ENCODE results near the gene EMX1.
A peak's percentile ranks its signal among the peaks of the same experiment; 100 is the strongest.

The EMX1 gene

DNA sequence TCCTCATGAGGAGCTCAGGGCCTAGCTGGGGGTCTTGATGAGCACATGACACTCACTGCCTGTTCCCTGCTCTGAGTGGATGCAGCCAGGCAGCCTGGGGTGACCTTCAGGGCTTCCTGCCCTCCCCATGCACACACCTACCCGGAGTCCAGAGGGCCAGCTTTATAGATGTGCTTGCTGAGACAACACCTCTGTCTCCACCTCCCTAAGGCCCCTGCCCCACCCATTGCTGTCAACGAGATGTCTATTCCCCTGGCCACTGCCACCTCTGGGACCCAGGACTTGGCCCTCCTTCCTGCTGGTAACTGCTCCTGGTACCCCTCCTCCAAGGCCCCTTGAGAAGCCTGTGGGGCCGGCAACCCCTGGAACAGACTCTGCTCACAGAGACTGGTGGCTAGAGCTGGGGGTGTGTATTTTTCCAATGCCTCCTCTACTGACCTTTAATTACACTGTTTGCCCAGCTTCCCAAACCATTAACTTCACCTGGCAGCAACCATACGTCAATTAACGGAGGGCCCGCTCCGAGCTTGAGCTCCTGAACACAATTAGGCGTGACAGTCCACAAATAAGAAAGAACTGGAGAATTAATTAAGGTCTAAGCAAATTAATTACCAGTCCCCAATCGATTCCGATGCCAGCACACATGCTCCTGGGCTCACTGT lies 66.3 kb downstream of the EMX1 start:
- DNase-seq = peak in 1 of 2 experiments; percentile 64

DNA sequence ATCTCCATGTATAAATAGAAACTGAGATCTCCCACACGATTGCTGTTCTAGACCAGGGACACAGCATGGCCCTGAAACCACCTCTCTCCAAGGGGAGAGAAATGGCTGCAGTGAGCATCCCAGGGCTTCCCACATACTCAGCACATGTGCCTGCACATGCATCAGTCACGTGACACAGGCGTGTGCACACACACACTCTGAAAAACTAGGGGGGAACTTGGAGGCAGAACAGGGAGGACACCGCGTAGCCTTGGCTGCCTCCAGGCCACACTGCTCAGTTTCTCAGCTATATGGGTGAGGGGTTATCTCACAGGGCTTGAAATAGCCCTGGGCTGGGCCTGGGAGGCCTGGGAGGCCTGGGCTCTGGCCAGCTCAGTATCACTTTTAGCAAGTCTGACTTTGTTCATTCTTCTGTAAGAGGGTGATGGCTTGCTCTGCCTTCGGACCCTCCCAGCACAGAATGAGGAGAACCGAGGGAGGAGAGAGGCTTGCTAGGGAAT lies 66.9 kb downstream of the EMX1 start:
- DNase-seq = no peak

Measured in NCI-H2081 (cell line).